ENCODE measurements around the gene CHADL. TPM values are rescaled to one million over a fixed set of nuclear protein-coding genes. Genes with fewer than 3 reads are reported as not detected.

The CHADL gene
- polyA plus RNA-seq, 1 of the 3 experiments (the other 2 are of a cell fraction), result 0.03 TPM

DNA sequence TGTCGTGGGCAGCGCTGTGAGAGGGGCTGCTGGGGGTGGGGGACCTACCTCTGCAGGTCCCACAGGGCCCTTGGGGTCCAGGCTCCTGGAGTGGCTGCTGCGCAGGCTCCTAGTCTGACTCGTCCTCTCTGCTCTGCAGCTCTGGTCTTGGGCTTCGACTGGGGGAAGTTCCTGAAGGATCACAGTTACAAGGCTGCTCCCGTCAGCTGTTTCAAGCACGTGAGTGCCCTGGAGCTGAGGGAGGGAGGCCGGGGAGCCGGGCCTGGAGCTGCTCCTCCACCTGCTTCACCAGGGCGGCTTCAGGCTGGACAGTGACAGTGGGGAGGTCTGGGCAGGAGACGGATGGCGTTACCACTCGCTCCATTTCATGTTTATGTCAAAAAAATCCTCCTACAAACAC lies 23.7 kb downstream of the CHADL start:
- peaks cover 0 to 12% of the 10 kb centered on the region in 2 experiments for H3K36me3 ChIP-seq (replicated peaks in 1 of 2; ENCODE audit: control insufficient read depth in 1 of 2, insufficient read depth in 2 of 2, low read length in 1 of 2)
- no peaks in the 10 kb centered on the region for H3K27me3 ChIP-seq (ENCODE audit: insufficient read depth)
- no peaks in the 10 kb centered on the region for H3K4me1 ChIP-seq (ENCODE audit: control insufficient read depth in 1 of 2, insufficient read depth in 2 of 2, low read depth in 1 of 2, low read length in 1 of 2)
- H3K4me3 ChIP-seq (ENCODE audit: low read depth in 2 of 2, low read length in 1 of 2), result no peak overlapping the region
- ChIA-PET POLR2A (no interaction called here), CTCF (no interaction called here)
- H3K9ac ChIP-seq, result no peak overlapping the region
- H3K9me3 ChIP-seq, result no peaks in the 10 kb centered on the region
- DNase-seq, result no peak
- TF ChIP-seq, protein P1, sequence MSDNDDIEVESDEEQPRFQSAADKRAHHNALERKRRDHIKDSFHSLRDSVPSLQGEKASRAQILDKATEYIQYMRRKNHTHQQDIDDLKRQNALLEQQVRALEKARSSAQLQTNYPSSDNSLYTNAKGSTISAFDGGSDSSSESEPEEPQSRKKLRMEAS (IDR thresholded peaks at IDR 0.05; ENCODE audit: low read depth), result no peak
- no peak for TF ChIP-seq TAF1 (IDR thresholded peaks at IDR 0.05; ENCODE audit: borderline replicate concordance, low read depth, low read length)
- TF ChIP-seq EP300 (IDR thresholded peaks at IDR 0.05; ENCODE audit: borderline replicate concordance in 1 of 2, low read depth in 1 of 2, low read length in 1 of 2), result no peak
- no peaks in the 10 kb centered on the region for H3K9me2 ChIP-seq
- H2AFZ ChIP-seq (ENCODE audit: low read depth), result no peak overlapping the region
- no peak overlapping the region for H3K4me2 ChIP-seq
- no peak overlapping the region for H3K27ac ChIP-seq (ENCODE audit: low read depth in 2 of 2, low read length in 1 of 2)
- WGBS (ENCODE audit: low lambda C conversion rate), result 98% methylated on average over 5 of the region's 13 CpGs
- no peaks in the 10 kb centered on the region for H3K79me2 ChIP-seq (ENCODE audit: insufficient read depth)
- H4K20me1 ChIP-seq (ENCODE audit: insufficient read depth), result no peaks in the 10 kb centered on the region
- H3F3A ChIP-seq (replicated peaks; ENCODE audit: insufficient read depth), result no peaks in the 10 kb centered on the region

DNA sequence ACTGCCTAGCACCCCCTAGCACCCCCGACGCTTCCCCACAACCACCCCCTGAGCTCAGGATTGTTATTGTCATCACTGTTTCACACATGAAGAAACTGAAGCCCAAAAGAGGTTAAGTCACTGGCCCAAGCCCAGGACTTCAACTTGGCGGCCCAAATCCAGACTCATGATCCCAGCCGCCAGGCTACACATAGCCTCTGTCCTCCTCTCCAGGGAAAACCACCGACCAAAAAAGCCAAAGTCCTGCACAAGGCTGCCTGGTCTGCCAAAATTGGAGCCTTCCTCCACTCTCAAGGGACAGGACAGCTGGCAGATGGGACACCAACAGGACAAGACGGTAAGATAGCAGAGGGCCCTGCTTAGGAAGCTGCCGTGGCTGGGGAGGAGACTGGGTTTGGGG lies 24.8 kb downstream of the CHADL start:
- Histone ChIP-seq H3K9me3 (no peaks in the 10 kb centered on the region), H3K27ac (ENCODE audit: low read depth in 2 of 2, low read length in 1 of 2) (no peak overlapping the region), H3K9me2 (no peaks in the 10 kb centered on the region), H3K27me3 (ENCODE audit: insufficient read depth) (no peaks in the 10 kb centered on the region), H3K36me3 (replicated peaks in 1 of 2; ENCODE audit: control insufficient read depth in 1 of 2, insufficient read depth in 2 of 2, low read length in 1 of 2) (peaks cover 0 to 10% of the 10 kb centered on the region in 2 experiments), H3F3A (replicated peaks; ENCODE audit: insufficient read depth) (no peaks in the 10 kb centered on the region), H3K4me2 (no peak overlapping the region), H3K4me1 (ENCODE audit: control insufficient read depth in 1 of 2, insufficient read depth in 2 of 2, low read depth in 1 of 2, low read length in 1 of 2) (no peaks in the 10 kb centered on the region), H2AFZ (ENCODE audit: low read depth) (no peak overlapping the region), H3K4me3 (ENCODE audit: low read depth in 2 of 2, low read length in 1 of 2) (no peak overlapping the region), H3K79me2 (ENCODE audit: insufficient read depth) (no peaks in the 10 kb centered on the region), H3K9ac (no peak overlapping the region), H4K20me1 (ENCODE audit: insufficient read depth) (no peaks in the 10 kb centered on the region)
- 94% methylated on average over 3 of the region's 7 CpGs for WGBS (ENCODE audit: low lambda C conversion rate)
- no peak for DNase-seq
- POLR2A ChIA-PET, result no interaction called here
- no peak for TF ChIP-seq MEF2A (IDR thresholded peaks at IDR 0.05; ENCODE audit: borderline replicate concordance, low read depth)
- no peak for TF ChIP-seq GABPA (IDR thresholded peaks at IDR 0.05; ENCODE audit: low read depth)
- TF ChIP-seq RXRA (IDR thresholded peaks at IDR 0.05; ENCODE audit: borderline replicate concordance, low read depth), result no peak
- no peak for TF ChIP-seq FOXJ3 (CRISPR knock-in tag; IDR thresholded peaks at IDR 0.05)
- CTCF ChIA-PET, result no interaction called here

DNA sequence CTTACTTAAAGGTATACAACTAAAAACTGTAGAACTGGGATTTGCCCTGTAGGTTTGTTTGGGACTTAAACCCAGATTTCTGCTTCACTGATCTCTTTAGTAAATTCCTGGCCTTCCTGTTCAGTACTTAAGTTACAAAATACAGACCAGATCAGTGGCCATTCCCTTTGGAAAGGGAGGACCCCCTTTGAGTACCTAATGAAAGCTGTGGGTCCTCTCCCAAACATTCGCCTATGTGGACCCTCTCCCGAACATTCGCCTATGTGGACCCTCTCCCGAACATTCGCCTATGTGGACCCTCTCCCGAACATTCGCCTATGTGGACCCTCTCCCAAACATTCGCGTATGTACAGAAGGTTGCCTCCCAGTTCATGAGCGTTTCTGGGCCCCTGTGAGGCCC lies 25.3 kb downstream of the CHADL start:
- WGBS (ENCODE audit: low lambda C conversion rate), result 98% methylated on average over 10 of the region's 10 CpGs
- POLR2A ChIA-PET, result no interaction called here
- H3K9ac ChIP-seq, result no peak overlapping the region
- H3K4me3 ChIP-seq (ENCODE audit: low read depth in 2 of 2, low read length in 1 of 2), result no peak overlapping the region
- H3F3A ChIP-seq (replicated peaks; ENCODE audit: insufficient read depth), result no peaks in the 10 kb centered on the region
- H3K4me1 ChIP-seq (ENCODE audit: control insufficient read depth in 1 of 2, insufficient read depth in 2 of 2, low read depth in 1 of 2, low read length in 1 of 2), result no peaks in the 10 kb centered on the region
- CTCF ChIA-PET, result no interaction called here
- H4K20me1 ChIP-seq (ENCODE audit: insufficient read depth), result no peaks in the 10 kb centered on the region
- H3K4me2 ChIP-seq, result no peak overlapping the region
- TF ChIP-seq, protein P2, sequence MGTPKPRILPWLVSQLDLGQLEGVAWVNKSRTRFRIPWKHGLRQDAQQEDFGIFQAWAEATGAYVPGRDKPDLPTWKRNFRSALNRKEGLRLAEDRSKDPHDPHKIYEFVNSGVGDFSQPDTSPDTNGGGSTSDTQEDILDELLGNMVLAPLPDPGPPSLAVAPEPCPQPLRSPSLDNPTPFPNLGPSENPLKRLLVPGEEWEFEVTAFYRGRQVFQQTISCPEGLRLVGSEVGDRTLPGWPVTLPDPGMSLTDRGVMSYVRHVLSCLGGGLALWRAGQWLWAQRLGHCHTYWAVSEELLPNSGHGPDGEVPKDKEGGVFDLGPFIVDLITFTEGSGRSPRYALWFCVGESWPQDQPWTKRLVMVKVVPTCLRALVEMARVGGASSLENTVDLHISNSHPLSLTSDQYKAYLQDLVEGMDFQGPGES (IDR thresholded peaks at IDR 0.05; ENCODE audit: low read depth, low read length), result no peak
- TF ChIP-seq MEF2A (IDR thresholded peaks at IDR 0.05; ENCODE audit: borderline replicate concordance, low read depth) (no peak), MXI1 (IDR thresholded peaks at IDR 0.05; ENCODE audit: low read depth, low read length) (no peak)
- TF ChIP-seq, protein P3, sequence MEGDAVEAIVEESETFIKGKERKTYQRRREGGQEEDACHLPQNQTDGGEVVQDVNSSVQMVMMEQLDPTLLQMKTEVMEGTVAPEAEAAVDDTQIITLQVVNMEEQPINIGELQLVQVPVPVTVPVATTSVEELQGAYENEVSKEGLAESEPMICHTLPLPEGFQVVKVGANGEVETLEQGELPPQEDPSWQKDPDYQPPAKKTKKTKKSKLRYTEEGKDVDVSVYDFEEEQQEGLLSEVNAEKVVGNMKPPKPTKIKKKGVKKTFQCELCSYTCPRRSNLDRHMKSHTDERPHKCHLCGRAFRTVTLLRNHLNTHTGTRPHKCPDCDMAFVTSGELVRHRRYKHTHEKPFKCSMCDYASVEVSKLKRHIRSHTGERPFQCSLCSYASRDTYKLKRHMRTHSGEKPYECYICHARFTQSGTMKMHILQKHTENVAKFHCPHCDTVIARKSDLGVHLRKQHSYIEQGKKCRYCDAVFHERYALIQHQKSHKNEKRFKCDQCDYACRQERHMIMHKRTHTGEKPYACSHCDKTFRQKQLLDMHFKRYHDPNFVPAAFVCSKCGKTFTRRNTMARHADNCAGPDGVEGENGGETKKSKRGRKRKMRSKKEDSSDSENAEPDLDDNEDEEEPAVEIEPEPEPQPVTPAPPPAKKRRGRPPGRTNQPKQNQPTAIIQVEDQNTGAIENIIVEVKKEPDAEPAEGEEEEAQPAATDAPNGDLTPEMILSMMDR (IDR thresholded peaks at IDR 0.05), result no peak
- H3K79me2 ChIP-seq (ENCODE audit: insufficient read depth), result no peaks in the 10 kb centered on the region
- DNase-seq, result no peak
- peaks cover 0 to 10% of the 10 kb centered on the region in 2 experiments for H3K36me3 ChIP-seq (replicated peaks in 1 of 2; ENCODE audit: control insufficient read depth in 1 of 2, insufficient read depth in 2 of 2, low read length in 1 of 2)
- H3K27ac ChIP-seq (ENCODE audit: low read depth in 2 of 2, low read length in 1 of 2), result no peak overlapping the region
- H3K9me2 ChIP-seq, result no peaks in the 10 kb centered on the region
- no peak overlapping the region for H2AFZ ChIP-seq (ENCODE audit: low read depth)
- no peaks in the 10 kb centered on the region for H3K27me3 ChIP-seq (ENCODE audit: insufficient read depth)
- no peaks in the 10 kb centered on the region for H3K9me3 ChIP-seq

All from SK-N-SH (cell line).